Transverse colon (tissue), 4 donors: ENCODE data around the gene EPHA1. TPM values are rescaled to one million over a fixed set of nuclear protein-coding genes. Genes with fewer than 3 reads are reported as not detected.
"Not testable (repeated sequence)": the region's sequence is repeated elsewhere in the genome, so short reads cannot be mapped to it uniquely, and the experiment has no call there.

Source experiments
- DNase-seq: peaks from one replicate; pipeline ENCODE4 v3.0.0-alpha.2; 2019
- H3K27ac ChIP-seq, 4 donors: fragments of 200-600 bp; sonication (generic); 2 replicates each; pipeline ENCODE4 v1.5.1; 2016 to 2018; ENCODE audit warnings: inconsistent platforms in 4 of 4
- H3K27me3 ChIP-seq: fragments of 200-600 bp; sonication (generic); 2 replicates; pipeline ENCODE4 v1.5.1; 2017; ENCODE audit warnings: inconsistent platforms
- H3K36me3 ChIP-seq, 4 donors: fragments of 200-600 bp; sonication (generic); 2 replicates each; pipeline ENCODE4 v1.5.1; 2017 to 2019; ENCODE audit warnings: inconsistent platforms in 4 of 4
- H3K4me1 ChIP-seq, 4 donors: fragments of 200-600 bp; sonication (generic); 2 replicates each; pipeline ENCODE4 v1.5.1; 2017 to 2020; ENCODE audit warnings: inconsistent platforms in 4 of 4
- H3K4me3 ChIP-seq, 4 donors: fragments of 200-600 bp; sonication (generic); 1 replicate in 1 of 4; 2 replicates in 3 of 4; pipeline versions ENCODE4 v1.5.1 to v1.6.1; 2017 to 2019; ENCODE audit warnings: inconsistent platforms in 4 of 4
- H3K9me3 ChIP-seq, 2 donors: fragments of 200-600 bp; sonication (generic); 2 replicates each; pipeline ENCODE4 v1.5.1; 2017 to 2019; ENCODE audit warnings: inconsistent platforms in 2 of 2
- CTCF ChIP-seq, 5 experiments: fragments of 200-600 bp in 3 of 5; fragments of 450-650 bp in 2 of 5; sonication (generic) in 3 of 5; IDR thresholded peaks; 1 replicate in 2 of 5; 2 replicates in 3 of 5; pipeline ENCODE4 v1.5.1; 2016 to 2017; ENCODE audit warnings: antibody characterized with exemption in 5 of 5, inconsistent platforms in 3 of 5, mild to moderate bottlenecking in 2 of 5, moderate library complexity in 1 of 5
- EP300 ChIP-seq: sonication (generic); formaldehyde crosslinking; IDR thresholded peaks from one replicate; pipeline ENCODE4 v1.6.1; 2017; ENCODE audit warnings: antibody characterized with exemption, low read depth
- POLR2A ChIP-seq: fragments of 450-650 bp; IDR thresholded peaks from one replicate; pipeline ENCODE4 v1.6.1; 2016; ENCODE audit warnings: antibody characterized with exemption, mild to moderate bottlenecking, moderate library complexity
- POLR2AphosphoS5 ChIP-seq, 3 donors: sonication (generic); formaldehyde crosslinking; IDR thresholded peaks; one replicate each; pipeline ENCODE4 v1.6.1; 2016; ENCODE audit warnings: antibody characterized with exemption in 3 of 3
- WGBS, 2 donors: methylation state at CpG; one replicate each; pipeline ENCODE4 v1.1.5; 2018; ENCODE audit warnings: low coverage in 1 of 2; 5-methylcytosine and 5-hydroxymethylcytosine counted together
- in situ Hi-C, 4 donors: fragments of 200-750 bp; cut with MboI; loops; one replicate each; pipeline versions ENCODE4 v1.15.0 to v1.15.1; 2017; ENCODE audit warnings: low sequenced_read_pairs in 3 of 4, low pct_ligation_motif_present in 1 of 4, low pct_unique_long_range_greater_than_20kb in 1 of 4
- intact Hi-C: fragments of 100-400 bp; cut with DNase I; formaldehyde crosslinking; loops from one replicate; pipeline ENCODE4 v1.15.1; 2023; ENCODE audit warnings: low total_unique reads
- total RNA-seq, 4 donors: library from RNA; depleted of rRNA; stranded (reverse); fragments of >200 nt; gene quantifications; one replicate each; pipeline ENCODE4 v1.1.0, GENCODE V29; 2016

EPHA1 gene
- total RNA-seq, 4 donors from 2014 or later = 21.1 to 29.9 (median 24.8) TPM

DNA sequence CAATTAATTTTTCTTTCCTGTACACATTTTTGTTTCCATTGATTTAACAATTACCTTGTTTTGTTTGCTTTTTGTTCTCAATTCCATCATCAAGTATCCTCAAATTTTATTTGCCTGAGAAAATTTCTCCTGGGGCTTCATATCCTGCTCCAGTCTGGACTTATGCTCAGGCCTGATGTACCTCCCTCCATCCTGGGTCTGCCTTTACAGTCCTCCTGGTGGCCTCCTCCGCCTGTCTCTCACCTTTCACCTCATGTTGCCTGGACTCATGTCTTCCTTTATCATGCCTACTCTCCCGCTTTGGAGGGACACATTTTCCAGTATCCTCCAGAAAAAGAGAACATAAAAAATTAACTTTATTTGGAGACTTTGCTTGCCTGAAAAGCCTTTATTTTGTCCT, 22.5 kb upstream of the EPHA1 start:
- 75 to 98% methylated on average over 2 of the region's 2 CpGs for WGBS, 2 donors
- in situ Hi-C loops = loop anchor here in 1 of 4 donors (25.0 kb wide), 1 partner anchor 419 kb away; no protein-coding TSS in a partner anchor
- H3K27me3 ChIP-seq = no peaks in the 10 kb centered on the region
- H3K36me3 ChIP-seq = no peaks in the 10 kb centered on the region
- intact Hi-C loops = no loop called here
- TF ChIP-seq POLR2AphosphoS5 (IDR thresholded peaks at IDR 0.05) (no peak), EP300 (no peak), POLR2A (no peak), CTCF (IDR thresholded peaks at IDR 0.05) (no peak)
- no peak overlapping the region for H3K27ac ChIP-seq
- no peak for DNase-seq
- no peaks in the 10 kb centered on the region for H3K4me1 ChIP-seq
- no peak overlapping the region for H3K4me3 ChIP-seq
- no peaks in the 10 kb centered on the region for H3K9me3 ChIP-seq

GRCh38 chr7:143429770-143430698, 21.4 kb upstream of the EPHA1 start:
- no peak for DNase-seq
- no peak for TF ChIP-seq EP300
- no peak for TF ChIP-seq POLR2A
- TF ChIP-seq CTCF (IDR thresholded peaks at IDR 0.05) = no peak
- TF ChIP-seq POLR2AphosphoS5 (IDR thresholded peaks at IDR 0.05) = no peak
- Histone ChIP-seq H3K36me3 (no peaks in the 10 kb centered on the region), H3K27ac (no peak overlapping the region), H3K9me3 (no peaks in the 10 kb centered on the region), H3K4me3 (no peak overlapping the region), H3K4me1 (no peaks in the 10 kb centered on the region), H3K27me3 (no peaks in the 10 kb centered on the region)
- WGBS, 2 donors = 81 to 86% methylated on average over 6 to 10 of the region's 10 CpGs
- in situ Hi-C loops = loop anchor here in 1 of 4 donors (25.0 kb wide), 1 partner anchor 418 kb away; no protein-coding TSS in a partner anchor
- intact Hi-C loops = no loop called here

GRCh38 chr7:143426479-143427142, 18.0 kb upstream of the EPHA1 start:
- no peaks in the 10 kb centered on the region for H3K36me3 ChIP-seq
- no peaks in the 10 kb centered on the region for H3K9me3 ChIP-seq
- in situ Hi-C loops = loop anchor here in 1 of 4 donors (25.0 kb wide), 1 partner anchor 414 kb away; no protein-coding TSS in a partner anchor
- no peak overlapping the region for H3K27ac ChIP-seq
- no peaks in the 10 kb centered on the region for H3K27me3 ChIP-seq
- 83 to 87% methylated on average over 2 of the region's 2 CpGs for WGBS, 2 donors
- DNase-seq = no peak
- no peak for TF ChIP-seq POLR2AphosphoS5 (IDR thresholded peaks at IDR 0.05)
- TF ChIP-seq EP300 = no peak
- no peak for TF ChIP-seq CTCF (IDR thresholded peaks at IDR 0.05)
- intact Hi-C loops = no loop called here
- H3K4me1 ChIP-seq = no peaks in the 10 kb centered on the region
- no peak overlapping the region for H3K4me3 ChIP-seq

DNA sequence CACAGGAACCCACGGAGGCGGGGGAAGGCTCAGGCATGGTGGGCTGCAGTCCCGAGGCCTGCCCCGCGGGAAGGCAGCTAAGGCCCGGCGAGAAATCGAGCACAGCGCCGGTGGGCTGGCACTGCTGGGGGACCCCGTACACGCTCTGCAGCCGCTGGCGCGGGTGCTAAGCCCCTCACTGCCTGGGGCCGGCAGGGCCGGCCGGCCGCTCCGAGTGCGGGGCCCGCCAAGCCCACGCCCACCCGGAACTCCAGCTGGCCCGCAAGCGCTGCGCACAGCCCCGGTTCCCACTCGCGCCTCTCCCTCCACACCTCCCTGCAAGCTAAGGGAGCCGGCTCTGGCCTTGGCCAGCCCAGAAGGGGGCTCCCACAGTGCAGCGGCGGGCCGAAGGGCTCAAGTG, 15.8 kb upstream of the EPHA1 start:
- H3K36me3 ChIP-seq, H3K9me3 ChIP-seq, H3K27ac ChIP-seq, H3K4me3 ChIP-seq, DNase-seq, H3K27me3 ChIP-seq, H3K4me1 ChIP-seq, in situ Hi-C loops, intact Hi-C loops: not testable (repeated sequence)
- 97% methylated on average over 34 of the region's 34 CpGs; no CpG with 5 or more reads in 1 of the 2 donors for WGBS, 2 donors
